Activated gamma-delta T cell treated with anti-CD3 and anti-CD28 coated beads, Interleukin-2, amount 50 U/mL, for 16 hours (primary cell): ENCODE measurements around the gene MAP2K2.
A peak's percentile ranks its signal among the peaks of the same experiment; 100 is the strongest.
"Not testable (repeated sequence)": the region's sequence is repeated elsewhere in the genome, so short reads cannot be mapped to it uniquely, and the experiment has no call there.

Experiments used
- DNase-seq: peaks from one replicate; pipeline ENCODE4 v3.0.0-alpha.2; 2020; ENCODE audit warnings: low read depth

The MAP2K2 gene

GRCh38 chr19:4123615-4124568 lies at the start of gene MAP2K2:
TSS of gene MAP2K2 (minus strand) at chr19:4124122. CDS start at chr19:4123875, 247 bp downstream.
- peak; percentile 94 for DNase-seq

- DNase-seq, result peak; percentile 53
Observed at GRCh38 chr19:4172861-4173473, 49.0 kb upstream of the MAP2K2 start.

GRCh38 chr19:4171676-4172075 lies 47.8 kb upstream of the MAP2K2 start:
- DNase-seq, result no peak

GRCh38 chr19:4164262-4164661 lies 40.3 kb upstream of the MAP2K2 start:
- DNase-seq, result no peak

GRCh38 chr19:4161415-4162077 lies 37.6 kb upstream of the MAP2K2 start:
- DNase-seq, result no peak

GRCh38 chr19:4157971-4158370 lies 34.0 kb upstream of the MAP2K2 start:
- not testable (repeated sequence) for DNase-seq

- no peak for DNase-seq
Observed at GRCh38 chr19:4157164-4157563, 33.2 kb upstream of the MAP2K2 start.

- no peak for DNase-seq
Observed at GRCh38 chr19:4154571-4155312, 30.8 kb upstream of the MAP2K2 start.

- no peak for DNase-seq
Observed at GRCh38 chr19:4152241-4152998, 28.5 kb upstream of the MAP2K2 start.

GRCh38 chr19:4151623-4152022 lies 27.7 kb upstream of the MAP2K2 start:
- no peak for DNase-seq

GRCh38 chr19:4149518-4150288 lies 25.8 kb upstream of the MAP2K2 start:
- no peak for DNase-seq

- DNase-seq, result no peak
Observed at GRCh38 chr19:4144666-4145249, 20.8 kb upstream of the MAP2K2 start.

- not testable (repeated sequence) for DNase-seq
Observed at GRCh38 chr19:4142916-4143315, 19.0 kb upstream of the MAP2K2 start.

- no peak for DNase-seq
Observed at GRCh38 chr19:4140237-4140711, 16.4 kb upstream of the MAP2K2 start.

GRCh38 chr19:4139614-4140236 lies 15.8 kb upstream of the MAP2K2 start:
- peak; percentile 82 for DNase-seq

- no peak for DNase-seq
Observed at GRCh38 chr19:4138445-4138844, 14.5 kb upstream of the MAP2K2 start.

- no peak for DNase-seq
Observed at GRCh38 chr19:4136680-4137088, 12.8 kb upstream of the MAP2K2 start.

- DNase-seq, result not testable (repeated sequence)
Observed at GRCh38 chr19:4135386-4135785, 11.5 kb upstream of the MAP2K2 start.

GRCh38 chr19:4134351-4134750 lies 10.4 kb upstream of the MAP2K2 start:
- DNase-seq, result no peak
